ENCODE measurements around the gene AZGP1.

Gene AZGP1

GRCh38 chr7:100022621-100023020 lies 46.8 kb upstream of the AZGP1 start (continued):
- TF ChIP-seq, protein P1, sequence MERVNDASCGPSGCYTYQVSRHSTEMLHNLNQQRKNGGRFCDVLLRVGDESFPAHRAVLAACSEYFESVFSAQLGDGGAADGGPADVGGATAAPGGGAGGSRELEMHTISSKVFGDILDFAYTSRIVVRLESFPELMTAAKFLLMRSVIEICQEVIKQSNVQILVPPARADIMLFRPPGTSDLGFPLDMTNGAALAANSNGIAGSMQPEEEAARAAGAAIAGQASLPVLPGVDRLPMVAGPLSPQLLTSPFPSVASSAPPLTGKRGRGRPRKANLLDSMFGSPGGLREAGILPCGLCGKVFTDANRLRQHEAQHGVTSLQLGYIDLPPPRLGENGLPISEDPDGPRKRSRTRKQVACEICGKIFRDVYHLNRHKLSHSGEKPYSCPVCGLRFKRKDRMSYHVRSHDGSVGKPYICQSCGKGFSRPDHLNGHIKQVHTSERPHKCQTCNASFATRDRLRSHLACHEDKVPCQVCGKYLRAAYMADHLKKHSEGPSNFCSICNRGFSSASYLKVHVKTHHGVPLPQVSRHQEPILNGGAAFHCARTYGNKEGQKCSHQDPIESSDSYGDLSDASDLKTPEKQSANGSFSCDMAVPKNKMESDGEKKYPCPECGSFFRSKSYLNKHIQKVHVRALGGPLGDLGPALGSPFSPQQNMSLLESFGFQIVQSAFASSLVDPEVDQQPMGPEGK (CRISPR knock-in tag; IDR thresholded peaks at IDR 0.05; ENCODE audit: borderline replicate concordance), result no peak
- TF ChIP-seq ZFP3 (CRISPR knock-in tag; IDR thresholded peaks at IDR 0.05) (no peak), PPARA (CRISPR knock-in tag; IDR thresholded peaks at IDR 0.05; ENCODE audit: borderline replicate concordance) (no peak)
- TF ChIP-seq, protein P2, sequence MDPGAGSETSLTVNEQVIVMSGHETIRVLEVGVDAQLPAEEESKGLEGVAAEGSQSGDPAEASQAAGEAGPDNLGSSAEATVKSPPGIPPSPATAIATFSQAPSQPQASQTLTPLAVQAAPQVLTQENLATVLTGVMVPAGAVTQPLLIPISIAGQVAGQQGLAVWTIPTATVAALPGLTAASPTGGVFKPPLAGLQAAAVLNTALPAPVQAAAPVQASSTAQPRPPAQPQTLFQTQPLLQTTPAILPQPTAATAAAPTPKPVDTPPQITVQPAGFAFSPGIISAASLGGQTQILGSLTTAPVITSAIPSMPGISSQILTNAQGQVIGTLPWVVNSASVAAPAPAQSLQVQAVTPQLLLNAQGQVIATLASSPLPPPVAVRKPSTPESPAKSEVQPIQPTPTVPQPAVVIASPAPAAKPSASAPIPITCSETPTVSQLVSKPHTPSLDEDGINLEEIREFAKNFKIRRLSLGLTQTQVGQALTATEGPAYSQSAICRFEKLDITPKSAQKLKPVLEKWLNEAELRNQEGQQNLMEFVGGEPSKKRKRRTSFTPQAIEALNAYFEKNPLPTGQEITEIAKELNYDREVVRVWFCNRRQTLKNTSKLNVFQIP (CRISPR knock-in tag; IDR thresholded peaks at IDR 0.05; ENCODE audit: borderline replicate concordance, low read depth), result no peak

DNA sequence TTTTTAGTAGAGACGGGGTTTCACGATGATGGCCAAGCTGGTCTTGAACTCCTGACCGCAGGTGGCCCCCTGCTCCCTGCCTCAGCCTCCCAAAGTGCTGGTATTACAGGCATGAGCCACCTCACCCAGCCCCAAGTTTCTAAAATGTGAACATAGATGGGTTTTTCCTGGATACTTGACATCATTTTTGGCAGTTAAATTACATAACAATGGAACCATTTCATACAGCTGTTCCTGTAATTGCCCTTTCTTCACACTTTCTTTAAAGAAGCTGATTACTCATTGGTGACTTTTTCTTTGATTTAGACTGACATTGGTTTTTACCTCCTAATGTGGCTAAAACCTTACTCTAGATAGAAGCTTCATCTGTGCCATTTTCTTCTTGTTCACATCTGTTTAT lies 45.5 kb upstream of the AZGP1 start:
- no peak for ATAC-seq
- TF ChIP-seq, protein P3, sequence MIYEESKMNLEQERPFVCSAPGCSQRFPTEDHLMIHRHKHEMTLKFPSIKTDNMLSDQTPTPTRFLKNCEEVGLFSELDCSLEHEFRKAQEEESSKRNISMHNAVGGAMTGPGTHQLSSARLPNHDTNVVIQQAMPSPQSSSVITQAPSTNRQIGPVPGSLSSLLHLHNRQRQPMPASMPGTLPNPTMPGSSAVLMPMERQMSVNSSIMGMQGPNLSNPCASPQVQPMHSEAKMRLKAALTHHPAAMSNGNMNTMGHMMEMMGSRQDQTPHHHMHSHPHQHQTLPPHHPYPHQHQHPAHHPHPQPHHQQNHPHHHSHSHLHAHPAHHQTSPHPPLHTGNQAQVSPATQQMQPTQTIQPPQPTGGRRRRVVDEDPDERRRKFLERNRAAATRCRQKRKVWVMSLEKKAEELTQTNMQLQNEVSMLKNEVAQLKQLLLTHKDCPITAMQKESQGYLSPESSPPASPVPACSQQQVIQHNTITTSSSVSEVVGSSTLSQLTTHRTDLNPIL (CRISPR knock-in tag; IDR thresholded peaks at IDR 0.05; ENCODE audit: low read depth), result no peak
- TF ChIP-seq, protein P4, sequence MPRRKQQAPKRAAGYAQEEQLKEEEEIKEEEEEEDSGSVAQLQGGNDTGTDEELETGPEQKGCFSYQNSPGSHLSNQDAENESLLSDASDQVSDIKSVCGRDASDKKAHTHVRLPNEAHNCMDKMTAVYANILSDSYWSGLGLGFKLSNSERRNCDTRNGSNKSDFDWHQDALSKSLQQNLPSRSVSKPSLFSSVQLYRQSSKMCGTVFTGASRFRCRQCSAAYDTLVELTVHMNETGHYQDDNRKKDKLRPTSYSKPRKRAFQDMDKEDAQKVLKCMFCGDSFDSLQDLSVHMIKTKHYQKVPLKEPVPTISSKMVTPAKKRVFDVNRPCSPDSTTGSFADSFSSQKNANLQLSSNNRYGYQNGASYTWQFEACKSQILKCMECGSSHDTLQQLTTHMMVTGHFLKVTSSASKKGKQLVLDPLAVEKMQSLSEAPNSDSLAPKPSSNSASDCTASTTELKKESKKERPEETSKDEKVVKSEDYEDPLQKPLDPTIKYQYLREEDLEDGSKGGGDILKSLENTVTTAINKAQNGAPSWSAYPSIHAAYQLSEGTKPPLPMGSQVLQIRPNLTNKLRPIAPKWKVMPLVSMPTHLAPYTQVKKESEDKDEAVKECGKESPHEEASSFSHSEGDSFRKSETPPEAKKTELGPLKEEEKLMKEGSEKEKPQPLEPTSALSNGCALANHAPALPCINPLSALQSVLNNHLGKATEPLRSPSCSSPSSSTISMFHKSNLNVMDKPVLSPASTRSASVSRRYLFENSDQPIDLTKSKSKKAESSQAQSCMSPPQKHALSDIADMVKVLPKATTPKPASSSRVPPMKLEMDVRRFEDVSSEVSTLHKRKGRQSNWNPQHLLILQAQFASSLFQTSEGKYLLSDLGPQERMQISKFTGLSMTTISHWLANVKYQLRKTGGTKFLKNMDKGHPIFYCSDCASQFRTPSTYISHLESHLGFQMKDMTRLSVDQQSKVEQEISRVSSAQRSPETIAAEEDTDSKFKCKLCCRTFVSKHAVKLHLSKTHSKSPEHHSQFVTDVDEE (CRISPR knock-in tag; IDR thresholded peaks at IDR 0.05), result no peak
- no peak for TF ChIP-seq ZNF70 (CRISPR knock-in tag; IDR thresholded peaks at IDR 0.05)
- TF ChIP-seq CSDC2 (CRISPR knock-in tag; IDR thresholded peaks at IDR 0.05), result no peak
- no peak for TF ChIP-seq ZFP3 (CRISPR knock-in tag; IDR thresholded peaks at IDR 0.05)
- no peak for TF ChIP-seq OSR1 (CRISPR knock-in tag; IDR thresholded peaks at IDR 0.05)
- TF ChIP-seq, protein P2 (CRISPR knock-in tag; IDR thresholded peaks at IDR 0.05; ENCODE audit: borderline replicate concordance, low read depth), result no peak

DNA sequence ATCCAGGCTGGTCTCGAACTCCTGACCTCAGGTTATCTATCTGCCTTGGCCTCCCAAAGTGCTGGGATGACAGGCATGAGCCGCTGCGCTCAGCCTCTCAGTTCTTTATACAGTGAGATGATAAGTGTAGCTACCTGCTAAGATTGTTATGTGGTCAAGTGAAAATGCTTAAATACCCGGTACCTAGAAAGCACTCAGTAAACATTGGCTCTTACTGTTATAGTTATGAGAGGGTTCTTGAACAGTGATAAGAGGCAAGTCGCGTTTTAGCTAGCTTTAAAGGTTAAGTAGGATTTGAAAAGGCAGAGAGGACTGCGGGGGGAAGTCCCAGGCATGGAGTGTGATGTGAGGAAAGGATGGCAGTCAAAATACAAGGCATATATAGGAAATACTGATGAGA lies 44.1 kb upstream of the AZGP1 start:
- TF ChIP-seq, protein P3 (CRISPR knock-in tag; IDR thresholded peaks at IDR 0.05; ENCODE audit: low read depth), result no peak
- no peak for TF ChIP-seq PPARA (CRISPR knock-in tag; IDR thresholded peaks at IDR 0.05; ENCODE audit: borderline replicate concordance)
- TF ChIP-seq ESRRG (CRISPR knock-in tag; IDR thresholded peaks at IDR 0.05), result no peak
- no peak for TF ChIP-seq OSR1 (CRISPR knock-in tag; IDR thresholded peaks at IDR 0.05)
- no peak for TF ChIP-seq ZC3H10 (CRISPR knock-in tag; IDR thresholded peaks at IDR 0.05)
- TF ChIP-seq, protein P4 (CRISPR knock-in tag; IDR thresholded peaks at IDR 0.05), result no peak
- no peak for ATAC-seq

- ATAC-seq, result no peak
- TF ChIP-seq ARNTL (CRISPR knock-in tag; IDR thresholded peaks at IDR 0.05; ENCODE audit: borderline replicate concordance, low read depth) (no peak), RARB (CRISPR knock-in tag; IDR thresholded peaks at IDR 0.05) (no peak), ZNF8 (CRISPR knock-in tag; IDR thresholded peaks at IDR 0.05) (no peak), TCF4 (CRISPR knock-in tag; IDR thresholded peaks at IDR 0.05; ENCODE audit: borderline replicate concordance) (no peak), CSDC2 (CRISPR knock-in tag; IDR thresholded peaks at IDR 0.05) (no peak), ZFP3 (CRISPR knock-in tag; IDR thresholded peaks at IDR 0.05) (no peak)
These were observed 42.0 kb upstream of the AZGP1 start for GRCh38 chr7:100017875-100018274.
